Left cardiac atrium (tissue), 4 donors: ENCODE measurements around the gene SLC19A2. TPM values are rescaled to one million over a fixed set of nuclear protein-coding genes. Genes with fewer than 3 reads are reported as not detected.
A peak's percentile ranks its signal among the peaks of the same experiment; 100 is the strongest.

Source experiments
- ATAC-seq, 2 donors: fragments of 200-7000 bp; cut with Tn5 transposase; one replicate each; pipeline ENCODE4 v1.9.1; 2020; ENCODE audit warnings: mild to moderate bottlenecking in 2 of 2, moderate library complexity in 2 of 2
- DNase-seq: peaks from one replicate; pipeline ENCODE4 v3.0.0-alpha.2; 2020
- intact Hi-C, 2 donors: fragments of 100-400 bp; cut with DNase I; formaldehyde crosslinking; loops; one replicate each; pipeline versions ENCODE4 v1.14.1 to v1.15.1; 2022 to 2023
- total RNA-seq, 2 donors: library from RNA; stranded (reverse); fragmentation: NEBNext Ultra II Directional; extraction: Animal tissue kit (Norgen Biotek cat#: 25700); gene quantifications; one replicate each; pipeline ENCODE4 v1.2.1, GENCODE V29; 2021
- donor health status: DM: no; HTN: yes; CAD: no.
- donor health status: DM: no; HTN: yes; CAD: no; lungs with severe emphysema.
- donor health status: DM: yes; HTN: yes; CAD: no.
- donor health status: Dilated cardiomyopathy.

SLC19A2 gene
- total RNA-seq, 2 donors from 2014 or later = 17.8 to 28.7 TPM

DNA sequence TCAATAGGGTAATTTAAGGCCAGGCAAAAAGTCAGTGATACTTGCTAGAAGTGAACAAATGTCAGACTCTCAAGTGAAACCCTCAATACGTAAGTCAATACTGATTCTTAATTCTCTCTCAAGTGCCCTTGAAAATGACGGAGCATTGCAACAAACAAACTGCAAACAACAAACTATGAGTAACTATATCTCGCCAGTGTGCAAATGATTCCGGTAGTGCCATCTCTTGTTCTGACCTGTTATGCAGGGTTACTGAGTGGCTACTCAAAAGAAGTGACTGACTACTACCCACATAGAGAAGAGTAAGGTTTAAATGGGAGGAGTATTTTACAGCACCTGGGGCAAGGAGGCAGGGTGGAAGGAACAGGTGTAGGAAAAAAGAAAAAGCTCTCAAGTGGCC, 1.6 kb downstream of the SLC19A2 start:
- DNase-seq (no peak), ATAC-seq (no peak)
- intact Hi-C loops = no loop called here

- DNase-seq = no peak
- peak in 1 of 2 donors; percentile 7 for ATAC-seq
- intact Hi-C loops = no loop called here
Measured at GRCh38 chr1:169483500-169483966, 2.2 kb downstream of the SLC19A2 start.

GRCh38 chr1:169479363-169480066, 6.2 kb downstream of the SLC19A2 start:
- ATAC-seq (no peak), DNase-seq (no peak)
- intact Hi-C loops = no loop called here

DNA sequence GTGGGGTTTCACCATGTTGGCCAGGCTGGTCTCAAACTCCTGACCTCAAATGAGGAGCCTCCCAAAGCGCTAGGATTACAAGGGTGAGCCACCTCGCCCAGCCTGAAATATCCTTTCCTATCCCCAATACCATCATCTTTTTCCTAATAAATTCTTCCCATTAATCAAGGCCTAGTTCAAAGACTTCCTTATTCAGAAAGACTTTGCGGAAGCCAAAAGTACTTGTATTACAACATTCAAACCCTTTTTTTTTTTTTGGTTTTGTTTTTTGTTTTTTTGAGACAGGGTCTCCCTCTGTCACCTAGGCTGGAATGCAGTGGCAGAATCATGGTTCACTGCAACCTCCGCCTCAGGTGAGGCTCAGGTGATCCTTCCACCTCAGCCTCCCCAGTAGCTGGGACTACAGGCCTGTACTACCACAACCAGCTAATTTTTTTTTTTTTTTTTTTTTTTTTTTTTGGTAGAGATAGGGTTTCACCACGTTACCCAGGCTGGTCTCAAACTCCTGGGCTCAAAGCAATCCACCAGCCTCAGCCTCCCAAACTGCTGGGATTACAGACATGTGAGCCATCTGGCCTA, 7.6 kb downstream of the SLC19A2 start:
- ATAC-seq = no peak
- no peak for DNase-seq
- intact Hi-C loops = no loop called here

DNA sequence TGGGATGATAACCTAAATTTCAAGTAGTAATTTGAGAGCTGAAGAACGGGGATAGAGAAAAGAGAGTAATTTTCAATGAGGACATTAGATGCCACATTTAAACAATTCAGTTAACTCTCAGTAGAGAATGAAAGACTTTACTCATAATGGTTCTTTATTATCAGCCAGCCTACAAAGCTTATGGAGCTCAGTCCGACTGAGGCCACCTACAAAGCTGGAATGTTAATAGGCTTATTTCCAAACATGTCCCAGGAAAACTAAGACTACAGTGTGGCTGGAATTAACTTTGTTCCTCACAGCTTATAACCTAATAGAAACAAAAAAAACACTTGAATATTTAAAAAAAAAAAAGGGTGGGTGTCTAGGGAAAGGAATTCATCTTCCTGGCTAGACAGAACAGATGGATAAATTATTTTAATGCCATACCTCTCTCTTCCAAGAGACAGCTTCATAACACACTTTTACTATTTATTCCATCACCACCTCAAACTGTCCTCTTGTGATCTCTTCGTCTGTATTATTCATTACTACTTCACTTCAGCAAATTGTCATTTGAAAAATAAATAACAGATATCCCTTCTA, 9.8 kb downstream of the SLC19A2 start:
- intact Hi-C loops = no loop called here
- no peak for DNase-seq
- ATAC-seq = no peak

DNA sequence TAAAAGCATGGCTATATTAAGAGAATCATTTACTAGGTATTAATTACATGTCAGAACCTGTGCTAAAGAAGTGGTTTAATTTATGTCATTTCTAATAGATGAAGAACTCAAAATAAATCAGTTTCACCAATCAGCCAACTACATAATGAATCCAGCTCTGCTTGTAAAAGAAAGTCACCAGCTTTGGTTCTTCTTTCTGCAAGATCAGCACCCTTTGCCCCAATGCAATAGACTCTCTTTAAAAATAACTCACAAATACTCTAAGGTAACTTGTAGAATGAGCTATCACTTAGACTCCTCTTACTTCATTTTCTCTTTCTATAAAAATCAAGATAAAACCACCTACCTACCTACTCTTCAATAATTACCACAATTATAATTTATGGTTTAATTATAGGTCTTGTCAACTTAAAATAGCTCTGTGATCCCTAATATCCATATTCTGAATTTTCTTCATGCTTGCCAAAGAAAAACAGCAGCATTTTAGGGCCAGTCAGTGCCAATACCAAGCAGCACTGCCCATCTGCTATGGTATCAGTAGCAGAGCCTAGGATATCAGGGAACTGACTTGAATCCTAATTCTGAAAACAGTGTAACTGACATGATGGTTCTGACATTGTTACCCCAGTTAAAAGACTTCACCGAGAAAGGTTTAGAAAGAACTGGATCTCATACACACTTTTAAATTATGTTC, 11.3 kb downstream of the SLC19A2 start:
- intact Hi-C loops = no loop called here
- ATAC-seq = no peak

GRCh38 chr1:169473347-169473746, 12.4 kb downstream of the SLC19A2 start:
- intact Hi-C loops = no loop called here
- ATAC-seq (no peak), DNase-seq (no peak)

More for the DNA sequence above, 11.3 kb downstream of the SLC19A2 start:
- DNase-seq = no peak

- ATAC-seq (no peak), DNase-seq (no peak)
- intact Hi-C loops = no loop called here
Measured at GRCh38 chr1:169472738-169473137, 13.0 kb downstream of the SLC19A2 start.

- ATAC-seq (peak in 1 of 2 donors; percentile 44), DNase-seq (no peak)
- intact Hi-C loops = loop anchor here in 1 of 2 donors (5.0 kb wide), 1 partner anchor 78 kb away; no protein-coding TSS in a partner anchor
Measured at GRCh38 chr1:169468982-169469381, 16.8 kb downstream of the SLC19A2 start.

- peak in 1 of 2 donors; percentile 39 for ATAC-seq
- intact Hi-C loops = loop anchor here in 1 of 2 donors (5.0 kb wide), 1 partner anchor 81 kb away; no protein-coding TSS in a partner anchor
- no peak for DNase-seq
Measured at GRCh38 chr1:169466259-169467230, 19.2 kb downstream of the SLC19A2 start.

DNA sequence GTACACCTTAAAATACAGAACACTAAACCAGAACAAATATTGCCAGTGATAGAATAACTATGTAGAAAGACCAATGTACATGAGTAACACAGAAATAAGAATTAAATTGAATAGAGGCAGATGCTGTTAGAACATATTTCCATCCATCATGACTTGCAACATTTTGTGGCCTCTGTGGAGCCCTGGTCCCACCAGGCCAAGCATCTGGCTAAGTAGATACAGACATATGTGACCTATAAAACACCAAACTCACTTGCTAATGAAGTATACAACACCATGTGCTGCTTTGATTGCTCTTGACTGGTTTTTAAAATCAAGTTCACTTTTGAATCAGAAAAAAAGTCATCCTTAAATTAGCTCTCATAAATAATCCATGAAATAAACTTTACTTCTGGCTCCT, 20.5 kb downstream of the SLC19A2 start:
- intact Hi-C loops = loop anchor here in 1 of 2 donors (5.0 kb wide), 1 partner anchor 82 kb away; no protein-coding TSS in a partner anchor
- DNase-seq = no peak
- no peak for ATAC-seq

DNA sequence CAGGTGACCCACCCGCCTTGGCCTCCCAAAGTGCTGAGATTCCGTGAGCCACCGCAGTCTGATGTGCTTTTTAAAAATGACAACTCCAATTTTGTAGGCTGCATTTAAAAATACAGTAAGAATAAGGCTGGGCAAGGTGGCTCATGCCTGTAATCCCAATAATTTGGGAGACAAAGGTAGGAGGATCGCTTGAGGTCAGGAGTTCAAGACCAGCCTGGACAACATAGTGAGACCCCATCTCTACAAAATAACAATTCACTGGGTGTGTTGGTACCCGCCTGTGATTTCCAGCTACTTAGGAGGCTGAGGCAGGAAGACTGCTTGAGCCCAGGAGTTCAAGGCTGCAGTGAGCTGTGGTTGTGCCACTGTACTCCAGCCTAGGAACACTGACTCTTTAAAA, 23.4 kb downstream of the SLC19A2 start:
- ATAC-seq (no peak), DNase-seq (no peak)
- intact Hi-C loops = no loop called here

- no peak for DNase-seq
- ATAC-seq = no peak
- intact Hi-C loops = no loop called here
Measured at GRCh38 chr1:169461390-169462000, 24.2 kb downstream of the SLC19A2 start.

DNA sequence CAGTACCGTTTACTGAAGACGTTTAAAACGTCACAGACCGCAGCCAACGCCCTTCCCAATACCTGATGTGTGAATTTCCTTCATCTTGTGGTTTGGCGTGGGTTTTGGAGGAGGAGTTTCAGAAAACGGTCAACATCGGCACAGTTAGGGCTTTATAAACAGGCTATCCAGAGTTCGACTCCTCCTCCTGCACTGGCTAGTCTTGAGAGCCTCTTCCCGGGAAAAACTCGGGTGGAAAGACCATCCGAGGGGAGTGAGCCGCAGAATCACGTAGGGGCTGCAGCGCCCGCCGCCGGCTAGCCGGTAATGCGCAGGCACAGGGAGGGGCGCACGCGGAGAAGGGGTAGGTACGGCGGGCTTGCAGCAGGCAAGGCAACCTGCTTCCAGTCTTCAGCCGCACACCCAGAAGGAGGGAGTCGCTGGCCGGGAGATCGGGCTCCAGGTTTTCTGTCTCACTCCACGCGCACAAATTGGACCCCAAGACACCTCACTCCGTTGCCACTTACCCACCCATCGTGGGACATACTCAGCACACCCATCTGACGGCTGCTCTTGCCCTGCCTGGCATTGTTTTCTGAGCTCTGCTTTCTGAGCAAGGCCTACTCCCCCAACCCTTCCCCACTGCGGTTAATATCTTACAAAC, 25.4 kb downstream of the SLC19A2 start:
- DNase-seq (no peak), ATAC-seq (peak; percentile 47 to 72)
- intact Hi-C loops = no loop called here

DNA sequence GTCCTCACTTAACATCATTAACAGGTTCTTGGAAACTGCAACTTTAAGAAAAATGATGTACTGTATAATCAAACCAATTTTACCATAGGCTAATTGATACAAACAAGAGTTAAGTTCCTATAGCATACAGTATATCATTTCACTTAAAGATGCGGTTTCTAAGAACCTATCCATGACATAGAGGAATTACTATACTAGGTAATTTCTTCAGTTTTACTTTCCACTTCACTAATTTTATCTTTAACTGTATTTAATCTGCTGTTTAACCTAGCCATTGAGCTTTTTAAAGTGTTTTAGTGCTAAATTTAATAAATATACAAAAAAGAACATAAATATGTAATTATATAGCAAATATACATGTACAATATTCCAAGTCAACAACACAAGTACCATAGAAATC, 28.3 kb downstream of the SLC19A2 start:
- intact Hi-C loops = no loop called here

GRCh38 chr1:169456029-169456428, 29.7 kb downstream of the SLC19A2 start:
- intact Hi-C loops = no loop called here
- ATAC-seq (no peak), DNase-seq (no peak)

More for the DNA sequence above, 28.3 kb downstream of the SLC19A2 start:
- no peak for DNase-seq
- ATAC-seq = no peak

DNA sequence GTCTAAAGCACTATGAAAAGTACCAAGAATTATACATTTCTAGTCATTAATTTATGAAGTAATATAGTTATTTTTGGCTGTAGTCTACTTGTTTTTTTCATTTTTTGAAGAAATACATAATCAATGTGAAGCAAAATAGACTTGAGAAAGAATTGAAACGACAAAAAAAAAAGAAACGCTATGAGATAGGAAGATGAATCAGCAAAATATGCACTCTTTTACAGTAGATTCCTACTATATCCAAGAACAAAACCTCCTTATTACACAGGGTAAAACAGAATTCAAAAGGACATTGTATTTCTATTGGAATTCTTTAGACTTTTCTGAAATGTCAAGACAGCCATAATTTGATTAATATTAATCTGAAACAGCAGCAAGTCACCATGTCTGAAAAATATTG, 32.8 kb downstream of the SLC19A2 start:
- no peak for ATAC-seq
- no peak for DNase-seq
- intact Hi-C loops = no loop called here
